ENCODE results near the gene SLC25A11. TPM values are rescaled to one million over a fixed set of nuclear protein-coding genes. Genes with fewer than 3 reads are reported as not detected.

The SLC25A11 gene
- total RNA-seq, 4 donors from 2014 or later = 9.5 to 58.2 (median 42.9) TPM

DNA sequence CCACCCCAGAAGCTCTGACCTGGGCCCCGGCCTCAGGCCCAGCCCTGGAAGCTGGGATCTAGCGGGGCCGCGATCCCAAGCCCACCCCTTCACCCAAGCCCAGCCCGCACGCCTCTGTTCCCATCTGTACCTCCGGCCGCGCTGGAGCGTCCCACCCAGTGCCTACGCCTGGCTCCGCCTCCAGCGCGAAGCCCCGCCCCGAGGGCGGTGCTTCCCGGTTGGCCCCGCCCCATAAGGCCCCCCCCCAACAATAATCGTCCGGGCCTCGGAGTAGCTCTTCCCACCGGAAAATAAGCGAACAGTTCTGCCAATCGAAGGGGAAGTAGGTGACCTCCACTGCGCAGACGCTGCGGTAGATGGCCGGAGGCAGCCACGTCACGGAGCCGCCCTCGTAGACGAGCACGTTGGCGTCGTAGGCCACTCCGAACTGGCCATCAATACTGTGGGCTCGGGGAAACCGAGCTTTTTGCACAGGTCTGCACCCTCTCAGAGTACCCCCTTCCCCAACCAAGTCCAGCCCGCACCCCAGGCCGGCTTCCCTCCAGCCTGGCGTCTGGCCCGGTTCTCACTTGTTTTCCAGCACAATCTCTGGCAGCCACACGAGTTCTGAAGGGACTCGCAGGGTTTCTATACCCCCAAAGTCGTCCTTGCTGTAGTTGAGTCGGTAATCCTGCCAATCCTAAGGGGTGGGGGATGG is 38.0 kb downstream of the SLC25A11 start:
- no peak overlapping the region for H3K4me3 ChIP-seq
- no peak for TF ChIP-seq CTCF (IDR thresholded peaks at IDR 0.05)
- no peak for TF ChIP-seq POLR2A (IDR thresholded peaks at IDR 0.05)
- intact Hi-C loops (cut with DNase I; ENCODE audit: low total_unique reads) = no loop called here
- H3K4me1 ChIP-seq = no peaks in the 10 kb centered on the region
- H3K27ac ChIP-seq = peak overlapping the region in 1 of 2 donors; percentile 1
- no peaks in the 10 kb centered on the region for H3K9me3 ChIP-seq
- DNase-seq = no peak
- peaks cover 0 to 4% of the 10 kb centered on the region in 2 donors for H3K27me3 ChIP-seq
- H3K36me3 ChIP-seq = no peaks in the 10 kb centered on the region

DNA sequence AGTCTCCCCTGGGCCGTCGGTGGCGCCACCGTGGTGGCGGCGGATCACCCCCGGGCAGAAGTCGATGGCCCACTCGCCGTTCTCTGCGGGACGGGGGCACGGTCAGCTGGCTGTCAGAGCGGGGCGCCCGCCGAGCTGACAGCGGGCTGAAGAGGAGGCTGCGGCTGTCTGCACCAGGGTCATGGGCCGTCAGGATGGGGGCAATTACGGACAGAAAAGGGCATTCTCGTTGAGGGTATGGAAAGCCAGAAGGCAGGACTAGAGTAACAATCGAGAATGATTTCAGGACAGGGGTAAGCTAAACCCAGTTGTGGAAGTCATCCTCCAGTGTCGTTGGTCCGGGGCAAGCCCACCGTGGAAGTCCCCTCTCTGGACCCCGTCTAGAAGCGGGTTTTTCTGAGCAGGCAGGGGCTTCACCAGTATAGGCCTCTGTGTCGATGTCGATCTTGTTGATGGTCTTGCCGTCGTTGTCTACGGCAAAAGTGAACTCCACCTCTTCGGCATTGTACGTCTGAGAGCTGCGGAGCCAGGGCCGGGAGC is 38.7 kb downstream of the SLC25A11 start:
- H3K9me3 ChIP-seq = no peaks in the 10 kb centered on the region
- no peak for DNase-seq
- no peaks in the 10 kb centered on the region for H3K36me3 ChIP-seq
- H3K27me3 ChIP-seq = peaks cover 0 to 4% of the 10 kb centered on the region in 2 donors
- H3K4me3 ChIP-seq = no peak overlapping the region
- H3K4me1 ChIP-seq = no peaks in the 10 kb centered on the region
- intact Hi-C loops (cut with DNase I; ENCODE audit: low total_unique reads) = no loop called here
- no peak for TF ChIP-seq CTCF (IDR thresholded peaks at IDR 0.05)
- TF ChIP-seq POLR2A (IDR thresholded peaks at IDR 0.05) = no peak
- H3K27ac ChIP-seq = no peak overlapping the region

DNA sequence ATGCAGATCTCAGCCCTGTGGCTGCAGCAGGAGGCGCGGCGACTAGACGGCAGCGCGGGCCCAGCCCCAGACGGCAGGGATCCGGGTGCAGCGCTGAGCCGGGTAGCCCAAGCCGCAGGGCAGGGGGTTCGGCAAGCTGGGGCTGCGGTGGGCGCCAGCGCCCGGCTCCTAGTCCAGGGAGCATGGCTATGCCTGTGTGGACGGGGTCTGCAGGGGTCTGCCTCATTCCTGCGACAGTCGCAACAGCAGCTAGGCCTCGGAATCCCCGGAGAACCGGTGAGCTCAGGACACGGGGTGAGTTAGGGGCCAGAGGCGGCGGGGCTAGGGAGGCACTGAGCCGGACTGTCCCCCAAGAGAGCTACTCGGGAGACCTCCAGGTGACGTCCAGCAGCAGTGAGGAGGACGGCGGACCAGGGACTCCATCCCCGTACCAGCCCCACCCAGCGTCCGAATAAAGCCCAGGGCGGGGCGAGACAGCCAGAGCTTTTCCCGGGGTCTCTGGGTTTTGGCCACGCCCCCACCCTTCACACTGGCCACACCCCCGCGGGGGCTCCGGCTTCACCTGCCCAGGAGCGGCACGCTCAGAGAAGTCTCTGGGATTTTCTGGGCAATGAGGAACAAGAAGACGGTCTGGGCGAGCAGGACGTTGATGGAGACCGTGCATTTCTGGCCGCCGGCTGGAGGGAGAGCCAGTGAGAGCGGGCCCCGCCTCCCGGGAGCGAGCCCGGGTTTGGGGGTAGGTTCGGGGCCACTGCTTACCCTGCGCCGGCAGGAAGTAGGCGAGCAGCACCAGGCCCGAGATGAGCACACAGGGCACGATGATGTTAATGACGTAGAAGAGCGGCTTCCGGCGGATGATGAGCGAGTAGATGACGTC is 39.4 kb downstream of the SLC25A11 start:
- DNase-seq = no peak
- TF ChIP-seq CTCF (IDR thresholded peaks at IDR 0.05) (no peak), POLR2A (IDR thresholded peaks at IDR 0.05) (no peak)
- H3K27me3 ChIP-seq = peaks cover 0 to 4% of the 10 kb centered on the region in 2 donors
- no peaks in the 10 kb centered on the region for H3K36me3 ChIP-seq
- intact Hi-C loops (cut with DNase I; ENCODE audit: low total_unique reads) = no loop called here
- H3K9me3 ChIP-seq = no peaks in the 10 kb centered on the region
- H3K4me1 ChIP-seq = no peaks in the 10 kb centered on the region
- H3K27ac ChIP-seq = peak overlapping the region; percentile 32 to 49
- peak overlapping the region in 1 of 2 donors; percentile 41 for H3K4me3 ChIP-seq

DNA sequence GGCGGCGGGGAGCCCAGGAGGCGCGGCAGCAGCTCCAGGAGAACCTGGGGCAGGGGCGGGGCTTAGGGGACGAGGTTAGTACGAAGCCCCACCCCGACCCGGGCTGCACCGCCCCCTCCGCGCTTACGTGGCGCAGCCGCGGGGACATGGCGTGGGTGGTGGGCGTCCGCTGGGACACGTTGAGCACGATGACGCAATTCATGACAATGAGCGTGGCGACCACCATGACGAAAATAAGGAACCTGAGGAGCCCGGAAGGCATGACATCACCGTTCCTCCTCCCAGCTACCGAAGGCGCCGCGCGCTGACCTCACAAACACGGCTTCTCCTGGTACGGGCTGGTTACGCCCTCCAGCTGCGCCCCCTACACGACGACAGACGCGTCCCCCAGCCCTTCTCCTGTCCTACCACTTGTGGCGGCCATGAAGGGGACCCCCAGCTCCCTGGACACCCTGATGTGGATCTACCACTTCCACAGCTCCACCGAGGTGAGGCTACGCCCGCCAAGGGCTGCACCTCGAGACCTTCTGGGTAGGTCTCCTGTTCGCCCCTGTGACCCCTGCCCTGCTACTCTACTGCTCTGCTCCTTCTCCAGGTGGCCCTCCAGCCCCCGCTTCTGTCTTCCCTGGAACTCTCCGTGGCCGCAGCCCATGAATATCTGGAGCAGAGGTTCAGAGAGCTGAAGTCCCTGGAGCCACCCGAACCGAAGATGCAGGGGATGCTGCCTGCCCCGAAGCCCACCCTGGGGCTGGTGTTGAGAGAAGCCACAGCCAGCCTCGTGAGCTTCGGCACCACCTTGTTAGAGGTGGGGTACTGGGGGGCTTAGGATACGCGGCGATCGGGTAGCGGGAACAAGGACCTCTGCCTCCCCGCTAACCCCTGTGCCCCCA is 40.3 kb downstream of the SLC25A11 start, which contains the start of gene C17orf107:
TSS of gene C17orf107 (plus strand) at position 196 of the 890 bp plus-strand sequence. CDS start at position 423, 227 bp downstream.
- Histone ChIP-seq H3K27me3 (peaks cover 0 to 4% of the 10 kb centered on the region in 2 donors), H3K9me3 (no peaks in the 10 kb centered on the region), H3K36me3 (no peaks in the 10 kb centered on the region), H3K4me1 (no peaks in the 10 kb centered on the region), H3K4me3 (peak within 1 kb of the TSS; percentile 16 to 41), H3K27ac (peak within 1 kb of the TSS; percentile 32 to 49)
- intact Hi-C loops (cut with DNase I; ENCODE audit: low total_unique reads) = loop anchor here (5.0 kb wide), 1 partner anchor 112 kb away; the partner anchor contains the start of genes GLTPD2 and VMO1
- TF ChIP-seq CTCF (IDR thresholded peaks at IDR 0.05) (no peak), POLR2A (IDR thresholded peaks at IDR 0.05) (peak in 1 of 2 donors; percentile 34)
- DNase-seq = peak; percentile 79 to 82

All from uterus (tissue), 4 donors.